Astrocyte (in vitro differentiated cells and primary cell): ENCODE data around the gene PAX8.

Experiments
- EZH2 ChIP-seq: IDR thresholded peaks from 2 replicates; pipeline ENCODE4 v1.6.1; 2012; ENCODE audit warnings: mild to moderate bottlenecking, low read length, inconsistent platforms; ENCODE audit not compliant: insufficient read depth
- TF ChIP-seq, protein P1 (sequence below): IDR thresholded peaks from 2 replicates; pipeline ENCODE4 v1.5.1; 2011; ENCODE audit warnings: low read depth, mild to moderate bottlenecking, inconsistent platforms, low read length, moderate library complexity; ENCODE audit not compliant: insufficient read depth

- TF ChIP-seq, protein P1, sequence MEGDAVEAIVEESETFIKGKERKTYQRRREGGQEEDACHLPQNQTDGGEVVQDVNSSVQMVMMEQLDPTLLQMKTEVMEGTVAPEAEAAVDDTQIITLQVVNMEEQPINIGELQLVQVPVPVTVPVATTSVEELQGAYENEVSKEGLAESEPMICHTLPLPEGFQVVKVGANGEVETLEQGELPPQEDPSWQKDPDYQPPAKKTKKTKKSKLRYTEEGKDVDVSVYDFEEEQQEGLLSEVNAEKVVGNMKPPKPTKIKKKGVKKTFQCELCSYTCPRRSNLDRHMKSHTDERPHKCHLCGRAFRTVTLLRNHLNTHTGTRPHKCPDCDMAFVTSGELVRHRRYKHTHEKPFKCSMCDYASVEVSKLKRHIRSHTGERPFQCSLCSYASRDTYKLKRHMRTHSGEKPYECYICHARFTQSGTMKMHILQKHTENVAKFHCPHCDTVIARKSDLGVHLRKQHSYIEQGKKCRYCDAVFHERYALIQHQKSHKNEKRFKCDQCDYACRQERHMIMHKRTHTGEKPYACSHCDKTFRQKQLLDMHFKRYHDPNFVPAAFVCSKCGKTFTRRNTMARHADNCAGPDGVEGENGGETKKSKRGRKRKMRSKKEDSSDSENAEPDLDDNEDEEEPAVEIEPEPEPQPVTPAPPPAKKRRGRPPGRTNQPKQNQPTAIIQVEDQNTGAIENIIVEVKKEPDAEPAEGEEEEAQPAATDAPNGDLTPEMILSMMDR = no peak
- no peak for TF ChIP-seq EZH2
Observed at GRCh38 chr2:113211226-113212105, 67.3 kb downstream of the PAX8 start.
